SU-DHL-6 (cell line): ENCODE results near the gene CPHXL.

Experiments
- CTCF ChIP-seq: fragments of 200-600 bp; sonication (generic); IDR thresholded peaks from one replicate; pipeline ENCODE4 v1.5.1; 2017; ENCODE audit warnings: antibody characterized with exemption, mild to moderate bottlenecking, low read length, moderate library complexity; ENCODE audit not compliant: insufficient read depth, poor library complexity, severe bottlenecking
- EZH2phosphoT487 ChIP-seq: fragments of 200-600 bp; sonication (generic), shearing (Covaris generic); conservative IDR thresholded peaks from 2 replicates; pipeline ENCODE4 v1.6.1; 2018; ENCODE audit warnings: mild to moderate bottlenecking, antibody characterized with exemption, low read length, moderate library complexity, mixed read lengths

GRCh38 chr16:75742424-75743047 is 16.2 kb upstream of the CPHXL start:
- TF ChIP-seq CTCF (no peak), EZH2phosphoT487 (no peak)
